IMR-90 (cell line): ENCODE results near the gene EHMT1. TPM values are rescaled to one million over a fixed set of nuclear protein-coding genes. Genes with fewer than 3 reads are reported as not detected.

Source experiments
- ATAC-seq: fragments of 200-7000 bp; cut with Tn5 transposase; 2 replicates; pipeline ENCODE4 v1.9.1; 2020; ENCODE audit warnings: low read depth, mild to moderate bottlenecking, moderate library complexity
- BruUV-seq: library from RNA; stranded (reverse); fragments of 400-500 nt; replicated peaks from 2 replicates; lab custom pipeline; 2021; lab: Mats Ljungman, UMichigan
- CTCF ChIA-PET: fragments of 300-600 bp; formaldehyde crosslinking; extraction: SDS; loops from one replicate; lab custom pipeline; 2021; ENCODE audit warnings: antibody characterized with exemption; lab: Yijun Ruan, JAX
- POLR2A ChIA-PET: fragments of 300-600 bp; sonication (Branson Sonifier 250); formaldehyde crosslinking; loops from one replicate; lab custom pipeline; 2022; ENCODE audit warnings: antibody characterized with exemption; ENCODE audit not compliant: unreplicated experiment; lab: Charles Lee
- DNase-seq: peaks from one replicate; pipeline ENCODE4 v3.0.0; 2013
- H2AFZ ChIP-seq: replicated peaks from 2 replicates; pipeline ENCODE3; 2013; ENCODE audit warnings: low read length, mild to moderate bottlenecking; ENCODE audit not compliant: poor library complexity
- H2AK5ac ChIP-seq: 2 replicates; pipeline ENCODE4 v1.6.1; 2013; ENCODE audit warnings: low read depth, low read length, inconsistent platforms
- H2AK9ac ChIP-seq: replicated peaks from 2 replicates; pipeline ENCODE3; 2013; ENCODE audit warnings: mild to moderate bottlenecking, low read depth, low read length, moderate library complexity; ENCODE audit not compliant: poor library complexity
- H2BK120ac ChIP-seq: 2 replicates; pipeline ENCODE4 v1.6.1; 2013; ENCODE audit warnings: low read depth, low read length, inconsistent platforms
- H2BK15ac ChIP-seq: 3 replicates; pipeline ENCODE4 v1.6.1; 2013; ENCODE audit warnings: low read depth, low read length, inconsistent platforms
- H2BK20ac ChIP-seq: 2 replicates; pipeline ENCODE4 v1.6.1; 2013; ENCODE audit warnings: low read depth, mild to moderate bottlenecking, inconsistent platforms, low read length, moderate library complexity
- H2BK5ac ChIP-seq: 2 replicates; pipeline ENCODE4 v1.6.1; 2013; ENCODE audit warnings: mild to moderate bottlenecking, low read depth, low read length, inconsistent platforms; ENCODE audit not compliant: poor library complexity, severe bottlenecking
- H3K14ac ChIP-seq: replicated peaks from 2 replicates; pipeline ENCODE4 v1.6.1; 2013; ENCODE audit warnings: low read depth, low read length, inconsistent platforms
- H3K18ac ChIP-seq: 2 replicates; pipeline ENCODE4 v1.6.1; 2013; ENCODE audit warnings: low read depth, low read length, control low read depth
- H3K23ac ChIP-seq: 2 replicates; pipeline ENCODE4 v1.6.1; 2013; ENCODE audit warnings: low read depth, low read length, inconsistent platforms
- H3K27ac ChIP-seq: 2 replicates; pipeline ENCODE4 v1.5.1; 2013; ENCODE audit warnings: mild to moderate bottlenecking, control low read depth, low read length; ENCODE audit not compliant: insufficient read depth
- H3K27me3 ChIP-seq: 2 replicates; pipeline ENCODE4 v1.6.1; 2013; ENCODE audit warnings: low read length; ENCODE audit not compliant: control insufficient read depth, insufficient read depth
- H3K36me3 ChIP-seq: 2 replicates; pipeline ENCODE4 v1.6.1; 2013; ENCODE audit warnings: low read length, mixed read lengths; ENCODE audit not compliant: control insufficient read depth, insufficient read depth
- H3K4ac ChIP-seq: 2 replicates; pipeline ENCODE4 v1.6.1; 2013; ENCODE audit warnings: low read depth, low read length, inconsistent platforms
- H3K4me1 ChIP-seq: 2 replicates; pipeline ENCODE4 v1.6.1; 2013; ENCODE audit warnings: low read length, mixed read lengths; ENCODE audit not compliant: control insufficient read depth, insufficient read depth
- H3K4me2 ChIP-seq: 2 replicates; pipeline ENCODE4 v1.6.1; 2013; ENCODE audit warnings: low read depth, mild to moderate bottlenecking, control low read depth, low read length, moderate library complexity
- H3K4me3 ChIP-seq: 2 replicates; pipeline ENCODE4 v1.5.1; 2013; ENCODE audit warnings: low read depth, mild to moderate bottlenecking, control low read depth, low read length, moderate library complexity; ENCODE audit not compliant: insufficient read depth
- H3K56ac ChIP-seq: 2 replicates; pipeline ENCODE4 v1.6.1; 2013; ENCODE audit warnings: low read length, inconsistent platforms; ENCODE audit not compliant: insufficient read depth; ENCODE audit errors: extremely low read depth
- H3K79me1 ChIP-seq, 2 experiments: 2 replicates each; pipeline ENCODE4 v1.6.1; 2013; ENCODE audit warnings: low read length in 2 of 2, inconsistent platforms in 1 of 2, low read depth in 1 of 2
- H3K9ac ChIP-seq: 2 replicates; pipeline ENCODE4 v1.6.1; 2013; ENCODE audit warnings: low read depth, low read length, control low read depth
- H3K9me1 ChIP-seq: 2 replicates; pipeline ENCODE4 v1.6.1; 2013; ENCODE audit warnings: low read length, inconsistent platforms; ENCODE audit not compliant: insufficient read depth
- H3K9me3 ChIP-seq: 2 replicates; pipeline ENCODE4 v1.6.1; 2013; ENCODE audit warnings: low read length; ENCODE audit not compliant: control insufficient read depth, insufficient read depth
- H4K20me1 ChIP-seq: 2 replicates; pipeline ENCODE4 v1.6.1; 2013; ENCODE audit warnings: low read length, inconsistent platforms; ENCODE audit not compliant: insufficient read depth
- H4K5ac ChIP-seq: 2 replicates; pipeline ENCODE4 v1.6.1; 2013; ENCODE audit warnings: mild to moderate bottlenecking, low read depth, low read length, control low read depth
- H4K8ac ChIP-seq, 2 experiments: 2 replicates each; pipeline ENCODE4 v1.6.1; 2013; ENCODE audit warnings: low read depth in 2 of 2, low read length in 2 of 2, control low read depth in 1 of 2, inconsistent platforms in 1 of 2
- H4K91ac ChIP-seq: 2 replicates; pipeline ENCODE4 v1.6.1; 2013; ENCODE audit warnings: low read depth, low read length, inconsistent platforms; ENCODE audit not compliant: insufficient read depth
- BHLHE40 ChIP-seq: fragments of 150-350 bp; IDR thresholded peaks from 2 replicates; pipeline ENCODE4 v1.6.1; 2016; ENCODE audit warnings: mild to moderate bottlenecking, low read depth, low read length
- CEBPB ChIP-seq: IDR thresholded peaks from 2 replicates; pipeline ENCODE4 v1.6.1; 2012; ENCODE audit warnings: low read depth, low read length, improper control_type of control experiment
- CHD1 ChIP-seq: IDR thresholded peaks from 2 replicates; pipeline ENCODE4 v1.6.1; 2012; ENCODE audit warnings: low read depth, low read length, improper control_type of control experiment
- CTCF ChIP-seq: conservative IDR thresholded peaks from 2 replicates; pipeline ENCODE4 v1.5.1; 2012; ENCODE audit warnings: mild to moderate bottlenecking, low read depth, low read length, improper control_type of control experiment
- ELK1 ChIP-seq: fragments of 150-350 bp; IDR thresholded peaks from 2 replicates; pipeline ENCODE4 v1.6.1; 2016; ENCODE audit warnings: low read depth, mild to moderate bottlenecking, low read length, moderate library complexity, borderline replicate concordance
- FOS ChIP-seq: fragments of 150-350 bp; IDR thresholded peaks from 2 replicates; pipeline ENCODE4 v1.6.1; 2016; ENCODE audit warnings: low read depth, low read length
- MAFK ChIP-seq: IDR thresholded peaks from 2 replicates; pipeline ENCODE4 v1.6.1; 2012; ENCODE audit warnings: low read depth, low read length, improper control_type of control experiment
- MAZ ChIP-seq: IDR thresholded peaks from 2 replicates; pipeline ENCODE4 v1.6.1; 2012; ENCODE audit warnings: low read depth, mild to moderate bottlenecking, low read length, improper control_type of control experiment, moderate library complexity, borderline replicate concordance
- MXI1 ChIP-seq: IDR thresholded peaks from 2 replicates; pipeline ENCODE4 v1.6.1; 2012; ENCODE audit warnings: low read depth, mild to moderate bottlenecking, low read length, moderate library complexity, borderline replicate concordance
- NFE2L2 ChIP-seq: fragments of 150-350 bp; IDR thresholded peaks from 2 replicates; pipeline ENCODE4 v1.6.1; 2016; ENCODE audit warnings: low read depth, mild to moderate bottlenecking, low read length
- POLR2A ChIP-seq: IDR thresholded peaks from 2 replicates; pipeline ENCODE4 v1.6.1; 2012; ENCODE audit warnings: mild to moderate bottlenecking, low read depth, low read length
- RAD21 ChIP-seq: IDR thresholded peaks from 2 replicates; pipeline ENCODE4 v1.6.1; 2012; ENCODE audit warnings: low read length, improper control_type of control experiment
- RCOR1 ChIP-seq: IDR thresholded peaks from 2 replicates; pipeline ENCODE4 v1.6.1; 2012; ENCODE audit warnings: mild to moderate bottlenecking, low read length, improper control_type of control experiment; ENCODE audit not compliant: insufficient replicate concordance
- RFX5 ChIP-seq: IDR thresholded peaks from 2 replicates; pipeline ENCODE4 v1.8.0; 2012; ENCODE audit warnings: low read depth, mild to moderate bottlenecking, low read length, moderate library complexity
- SMC3 ChIP-seq: fragments of 150-350 bp; IDR thresholded peaks from 2 replicates; pipeline ENCODE4 v1.6.1; 2016; ENCODE audit warnings: low read depth, mild to moderate bottlenecking, antibody characterized with exemption, low read length, moderate library complexity
- WGBS, 2 experiments: methylation state at CpG; one replicate each; pipeline versions ENCODE4 v1.1.5 to v1.1.7; 2013; ENCODE audit warnings: missing lambda C conversion rate in 2 of 2; ENCODE audit not compliant: insufficient read length in 1 of 2; ENCODE audit errors: extremely low coverage in 2 of 2; 5-methylcytosine and 5-hydroxymethylcytosine counted together
- dilution Hi-C: fragments of 300-500 bp; cut with HindIII; formaldehyde crosslinking; loops from one replicate; pipeline ENCODE4 v1.14.3; 2018; ENCODE audit warnings: low sequenced_read_pairs; ENCODE audit not compliant: unreplicated experiment
- in situ Hi-C: fragments of 300-500 bp; cut with MboI; formaldehyde crosslinking; loops from 3 replicates; pipeline ENCODE4 v1.14.3; 2019; ENCODE audit warnings: low sequenced_read_pairs, inconsistent platforms, mixed read lengths
- intact Hi-C: fragments of 100-400 bp; cut with micrococcal nuclease; formaldehyde crosslinking; loops from 2 replicates; pipeline ENCODE4 v1.10.0; 2022
- polyA plus RNA-seq, 3 experiments: library from polyadenylated mRNA; depleted of rRNA; stranded (reverse); fragments of >200 nt; gene quantifications; 2 replicates each; pipeline ENCODE4 v1.2.3, GENCODE V29; 2012; ENCODE audit warnings: low replicate concordance in 1 of 3
- total RNA-seq: library from RNA; depleted of rRNA; stranded (reverse); fragments of >200 nt; gene quantifications from 2 replicates; pipeline ENCODE4 v1.2.3, GENCODE V29; 2012
- TF ChIP-seq, protein P1 (sequence below): fragments of 150-350 bp; IDR thresholded peaks from 2 replicates; pipeline ENCODE4 v1.6.1; 2017; ENCODE audit warnings: mild to moderate bottlenecking, antibody characterized with exemption, low read length, low read depth

Gene EHMT1
- total and polyA plus RNA-seq, 2 of the 4 experiments (the other 2 are of a cell fraction), result 32.8 to 35.1 TPM

DNA sequence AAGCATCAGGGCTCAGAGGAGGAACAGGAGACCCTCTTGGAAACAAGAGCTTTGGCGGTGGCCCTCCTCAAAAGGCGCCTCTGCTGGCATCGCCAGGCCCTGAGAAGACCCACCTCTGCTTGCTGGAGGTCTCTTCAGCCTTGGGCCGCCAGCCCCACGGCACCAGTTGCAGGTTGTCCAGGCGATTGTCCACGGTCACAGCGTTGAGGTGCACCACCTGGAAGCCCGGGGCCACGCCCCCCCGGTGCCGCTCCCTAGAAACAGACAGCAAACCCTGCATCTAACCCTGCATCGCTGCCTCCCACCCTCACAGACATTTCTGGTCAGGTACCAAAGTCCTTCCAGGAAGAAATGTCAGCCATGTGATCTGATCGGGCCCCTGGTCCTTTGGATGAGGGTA lies 32.0 kb upstream of the EHMT1 start:
- H3K4me1 ChIP-seq, result peaks cover 7% of the 10 kb centered on the region
- H2AK5ac ChIP-seq, result no peak overlapping the region
- no peaks in the 10 kb centered on the region for H3K9me1 ChIP-seq
- TF ChIP-seq CHD1, result no peak
- no peak for TF ChIP-seq SMC3
- no peak for TF ChIP-seq BHLHE40
- no peak for TF ChIP-seq MXI1
- no peak for TF ChIP-seq RFX5
- no peak for TF ChIP-seq RAD21
- TF ChIP-seq MAZ, result no peak
- no peak for TF ChIP-seq ELK1
- TF ChIP-seq, protein P1, sequence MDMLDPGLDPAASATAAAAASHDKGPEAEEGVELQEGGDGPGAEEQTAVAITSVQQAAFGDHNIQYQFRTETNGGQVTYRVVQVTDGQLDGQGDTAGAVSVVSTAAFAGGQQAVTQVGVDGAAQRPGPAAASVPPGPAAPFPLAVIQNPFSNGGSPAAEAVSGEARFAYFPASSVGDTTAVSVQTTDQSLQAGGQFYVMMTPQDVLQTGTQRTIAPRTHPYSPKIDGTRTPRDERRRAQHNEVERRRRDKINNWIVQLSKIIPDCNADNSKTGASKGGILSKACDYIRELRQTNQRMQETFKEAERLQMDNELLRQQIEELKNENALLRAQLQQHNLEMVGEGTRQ, result no peak
- TF ChIP-seq POLR2A, result no peak
- TF ChIP-seq CEBPB, result no peak
- no peak for TF ChIP-seq NFE2L2
- TF ChIP-seq RCOR1, result no peak
- no peak for TF ChIP-seq FOS
- no peak for TF ChIP-seq CTCF
- no peak for TF ChIP-seq MAFK
- no peak overlapping the region for H3K4me2 ChIP-seq
- H3K4ac ChIP-seq, result no peak overlapping the region
- ATAC-seq (no peak), DNase-seq (no peak)
- no peak overlapping the region for H2BK15ac ChIP-seq
- dilution Hi-C loops, result no loop called here
- peaks cover 10% of the 10 kb centered on the region for H4K20me1 ChIP-seq
- H4K5ac ChIP-seq, result no peak overlapping the region
- no peak overlapping the region for H3K18ac ChIP-seq
- H2BK120ac ChIP-seq, result no peak overlapping the region
- peaks cover 7 to 48% of the 10 kb centered on the region in 2 experiments for H3K79me1 ChIP-seq
- H3K56ac ChIP-seq, result no peak overlapping the region
- no peak overlapping the region for H2BK5ac ChIP-seq
- no peak overlapping the region for H4K8ac ChIP-seq
- no peak overlapping the region for H3K14ac ChIP-seq
- in situ Hi-C loops, result no loop called here
- CTCF ChIA-PET, result no interaction called here
- intact Hi-C loops, result no loop called here
- no peak overlapping the region for H3K9ac ChIP-seq
- H2AFZ ChIP-seq, result no peak overlapping the region
- BruUV-seq, result no TSS peak
- no peak overlapping the region for H3K27ac ChIP-seq
- no peak overlapping the region for H3K4me3 ChIP-seq
- H4K91ac ChIP-seq, result no peak overlapping the region
- no peak overlapping the region for H3K23ac ChIP-seq
- POLR2A ChIA-PET, result no interaction called here
- H3K27me3 ChIP-seq, result no peaks in the 10 kb centered on the region
- H3K36me3 ChIP-seq, result peaks cover 37% of the 10 kb centered on the region
- 91% methylated on average over 6 of the region's 14 CpGs; no CpG with 5 or more reads in 1 of the 2 experiments for WGBS, 2 experiments
- no peak overlapping the region for H2BK20ac ChIP-seq
- H3K9me3 ChIP-seq, result no peaks in the 10 kb centered on the region
- H2AK9ac ChIP-seq, result no peak overlapping the region
